K562 (cell line): ENCODE measurements around the gene SNX9. TPM values are rescaled to one million over a fixed set of nuclear protein-coding genes. Genes with fewer than 3 reads are reported as not detected.
A peak's percentile ranks its signal among the peaks of the same experiment; 100 is the strongest.

ENCODE experiments used
- BRD9 ChIP-seq: fragments of 450-650 bp; IDR thresholded peaks from 2 replicates; pipeline ENCODE4 v1.6.1; 2018; ENCODE audit warnings: low read depth; ENCODE audit not compliant: partially characterized antibody
- DDX20 ChIP-seq: fragments of 450-650 bp; IDR thresholded peaks from 2 replicates; pipeline ENCODE4 v1.6.1; 2016; ENCODE audit warnings: missing genetic modification characterization, low read depth, mild to moderate bottlenecking, missing compliant biosample characterization, moderate library complexity
- ETV1 ChIP-seq: fragments of 450-650 bp; conservative IDR thresholded peaks from 2 replicates; pipeline ENCODE4 v1.6.1; 2016; ENCODE audit warnings: missing genetic modification characterization, control low read depth, low read depth, missing compliant biosample characterization
- FOXP4 ChIP-seq: sonication (generic); formaldehyde crosslinking; IDR thresholded peaks from 2 replicates; pipeline ENCODE4 v1.8.0; 2022; ENCODE audit warnings: mild to moderate bottlenecking, missing genetic modification reagents, borderline replicate concordance
- KDM2B ChIP-seq: fragments of 250-450 bp; sonication (Bioruptor Pico); IDR thresholded peaks from 2 replicates; pipeline ENCODE4 v1.8.0; 2021; ENCODE audit warnings: mild to moderate bottlenecking, moderate library complexity
- RFX1 ChIP-seq: fragments of 450-650 bp; IDR thresholded peaks from 2 replicates; pipeline ENCODE4 v1.6.1; 2016; ENCODE audit warnings: mild to moderate bottlenecking, moderate library complexity
- SMARCA4 ChIP-seq: fragments of 450-650 bp; IDR thresholded peaks from 2 replicates; pipeline ENCODE4 v1.6.1; 2016
- WHSC1 ChIP-seq: IDR thresholded peaks from one replicate; pipeline ENCODE4 v1.6.1; 2012; ENCODE audit warnings: low read length, control low read depth, inconsistent platforms
- ZBED1 ChIP-seq: IDR thresholded peaks from 2 replicates; pipeline ENCODE4 v1.6.1; 2014
- ZBTB5 ChIP-seq: fragments of 450-650 bp; IDR thresholded peaks from 2 replicates; pipeline ENCODE4 v1.6.1; 2017; ENCODE audit warnings: antibody characterized with exemption
- ZNF224 ChIP-seq: sonication (generic); formaldehyde crosslinking; IDR thresholded peaks from 2 replicates; pipeline ENCODE4 v1.8.0; 2022; ENCODE audit warnings: mild to moderate bottlenecking, missing genetic modification reagents
- ZNF347 ChIP-seq: fragments of 450-650 bp; formaldehyde crosslinking; IDR thresholded peaks from 2 replicates; pipeline ENCODE4 v1.4.0; 2020; ENCODE audit warnings: low read depth, mild to moderate bottlenecking, moderate library complexity
- ZNF561 ChIP-seq: fragments of 450-650 bp; formaldehyde crosslinking; conservative IDR thresholded peaks from 2 replicates; pipeline ENCODE4 v1.4.0; 2020; ENCODE audit warnings: mild to moderate bottlenecking, moderate library complexity
- ZNF584 ChIP-seq: fragments of 200-800 bp; sonication (Bioruptor generic); IDR thresholded peaks from 2 replicates; pipeline ENCODE4 v1.6.1; 2016; ENCODE audit warnings: low read depth, mild to moderate bottlenecking, missing genetic modification characterization, missing compliant biosample characterization
- polyA plus RNA-seq, 8 experiments: library from polyadenylated mRNA; depleted of rRNA in 4 of 8; stranded (reverse) in 5 of 8; unstranded in 3 of 8; fragments of >200 nt; fragmentation: Nextera tagmentation in 2 of 8; fragmentation: Illumina TruSeq in 1 of 8; extraction: Ambion mirVana in 2 of 8; extraction: Trizol in 1 of 8; gene quantifications; 2 replicates each; pipeline versions ENCODE4 v1.2.1 to v1.2.3, GENCODE V29; 2011 to 2014; ENCODE audit warnings: inconsistent platforms in 1 of 8, missing spikeins in 1 of 8
- total RNA-seq, 7 experiments: library from RNA; depleted of rRNA in 6 of 7; stranded (reverse); fragments of >200 nt in 6 of 7; fragmentation: Illumina TruSeq in 2 of 7; extraction: Trizol in 2 of 7; gene quantifications; 2 replicates each; pipeline versions ENCODE4 v1.2.1 to v1.2.3, GENCODE V29; 2011 to 2021; ENCODE audit warnings: low replicate concordance in 1 of 7
- TF ChIP-seq, protein P1 (sequence below): fragments of 250-450 bp; sonication (Bioruptor Pico); IDR thresholded peaks from 2 replicates; pipeline ENCODE4 v1.5.0; 2021
- TF ChIP-seq, protein P2 (sequence below): fragments of 200-800 bp; sonication (Bioruptor generic); IDR thresholded peaks from 2 replicates; pipeline ENCODE4 v1.6.1; 2017; ENCODE audit warnings: missing genetic modification characterization, missing compliant biosample characterization
- TF ChIP-seq, protein P3 (sequence below), 2 experiments: fragments of 450-650 bp; IDR thresholded peaks; 2 replicates each; pipeline ENCODE4 v1.6.1; 2018; ENCODE audit warnings: mild to moderate bottlenecking in 2 of 2, low read depth in 1 of 2; ENCODE audit not compliant: partially characterized antibody in 2 of 2

Gene SNX9
- total and polyA plus RNA-seq, 9 of the 15 experiments (the other 6 are each of a cell fraction or from before 2014, with no cell fraction given) = 6.0 to 81.7 (median 57.1) TPM

- TF ChIP-seq, protein P1, sequence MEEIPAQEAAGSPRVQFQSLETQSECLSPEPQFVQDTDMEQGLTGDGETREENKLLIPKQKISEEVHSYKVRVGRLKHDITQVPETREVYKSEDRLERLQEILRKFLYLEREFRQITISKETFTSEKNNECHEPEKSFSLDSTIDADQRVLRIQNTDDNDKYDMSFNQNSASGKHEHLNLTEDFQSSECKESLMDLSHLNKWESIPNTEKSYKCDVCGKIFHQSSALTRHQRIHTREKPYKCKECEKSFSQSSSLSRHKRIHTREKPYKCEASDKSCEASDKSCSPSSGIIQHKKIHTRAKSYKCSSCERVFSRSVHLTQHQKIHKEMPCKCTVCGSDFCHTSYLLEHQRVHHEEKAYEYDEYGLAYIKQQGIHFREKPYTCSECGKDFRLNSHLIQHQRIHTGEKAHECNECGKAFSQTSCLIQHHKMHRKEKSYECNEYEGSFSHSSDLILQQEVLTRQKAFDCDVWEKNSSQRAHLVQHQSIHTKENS (CRISPR knock-in tag) = no peak
- no peak for TF ChIP-seq ZBED1
- peak; percentile 46 for TF ChIP-seq BRD9
- no peak for TF ChIP-seq ETV1 (tag)
- TF ChIP-seq, protein P2, sequence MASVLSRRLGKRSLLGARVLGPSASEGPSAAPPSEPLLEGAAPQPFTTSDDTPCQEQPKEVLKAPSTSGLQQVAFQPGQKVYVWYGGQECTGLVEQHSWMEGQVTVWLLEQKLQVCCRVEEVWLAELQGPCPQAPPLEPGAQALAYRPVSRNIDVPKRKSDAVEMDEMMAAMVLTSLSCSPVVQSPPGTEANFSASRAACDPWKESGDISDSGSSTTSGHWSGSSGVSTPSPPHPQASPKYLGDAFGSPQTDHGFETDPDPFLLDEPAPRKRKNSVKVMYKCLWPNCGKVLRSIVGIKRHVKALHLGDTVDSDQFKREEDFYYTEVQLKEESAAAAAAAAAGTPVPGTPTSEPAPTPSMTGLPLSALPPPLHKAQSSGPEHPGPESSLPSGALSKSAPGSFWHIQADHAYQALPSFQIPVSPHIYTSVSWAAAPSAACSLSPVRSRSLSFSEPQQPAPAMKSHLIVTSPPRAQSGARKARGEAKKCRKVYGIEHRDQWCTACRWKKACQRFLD (CRISPR knock-in tag) = no peak
- no peak for TF ChIP-seq ZNF561 (CRISPR knock-in tag)
- TF ChIP-seq RFX1 = no peak
- no peak for TF ChIP-seq WHSC1
- 0 out of 2 replicates have a peak, but pooled peaks have one; percentile 63 for TF ChIP-seq SMARCA4
- TF ChIP-seq DDX20 = no peak
- no peak for TF ChIP-seq ZBTB5
- TF ChIP-seq KDM2B (CRISPR knock-in tag) = no peak
- no peak for TF ChIP-seq FOXP4 (CRISPR knock-in tag)
- TF ChIP-seq ZNF347 (CRISPR knock-in tag) = no peak
- no peak for TF ChIP-seq ZNF224 (CRISPR knock-in tag)
- TF ChIP-seq ZNF584 (CRISPR knock-in tag) = no peak
- TF ChIP-seq, protein P3, sequence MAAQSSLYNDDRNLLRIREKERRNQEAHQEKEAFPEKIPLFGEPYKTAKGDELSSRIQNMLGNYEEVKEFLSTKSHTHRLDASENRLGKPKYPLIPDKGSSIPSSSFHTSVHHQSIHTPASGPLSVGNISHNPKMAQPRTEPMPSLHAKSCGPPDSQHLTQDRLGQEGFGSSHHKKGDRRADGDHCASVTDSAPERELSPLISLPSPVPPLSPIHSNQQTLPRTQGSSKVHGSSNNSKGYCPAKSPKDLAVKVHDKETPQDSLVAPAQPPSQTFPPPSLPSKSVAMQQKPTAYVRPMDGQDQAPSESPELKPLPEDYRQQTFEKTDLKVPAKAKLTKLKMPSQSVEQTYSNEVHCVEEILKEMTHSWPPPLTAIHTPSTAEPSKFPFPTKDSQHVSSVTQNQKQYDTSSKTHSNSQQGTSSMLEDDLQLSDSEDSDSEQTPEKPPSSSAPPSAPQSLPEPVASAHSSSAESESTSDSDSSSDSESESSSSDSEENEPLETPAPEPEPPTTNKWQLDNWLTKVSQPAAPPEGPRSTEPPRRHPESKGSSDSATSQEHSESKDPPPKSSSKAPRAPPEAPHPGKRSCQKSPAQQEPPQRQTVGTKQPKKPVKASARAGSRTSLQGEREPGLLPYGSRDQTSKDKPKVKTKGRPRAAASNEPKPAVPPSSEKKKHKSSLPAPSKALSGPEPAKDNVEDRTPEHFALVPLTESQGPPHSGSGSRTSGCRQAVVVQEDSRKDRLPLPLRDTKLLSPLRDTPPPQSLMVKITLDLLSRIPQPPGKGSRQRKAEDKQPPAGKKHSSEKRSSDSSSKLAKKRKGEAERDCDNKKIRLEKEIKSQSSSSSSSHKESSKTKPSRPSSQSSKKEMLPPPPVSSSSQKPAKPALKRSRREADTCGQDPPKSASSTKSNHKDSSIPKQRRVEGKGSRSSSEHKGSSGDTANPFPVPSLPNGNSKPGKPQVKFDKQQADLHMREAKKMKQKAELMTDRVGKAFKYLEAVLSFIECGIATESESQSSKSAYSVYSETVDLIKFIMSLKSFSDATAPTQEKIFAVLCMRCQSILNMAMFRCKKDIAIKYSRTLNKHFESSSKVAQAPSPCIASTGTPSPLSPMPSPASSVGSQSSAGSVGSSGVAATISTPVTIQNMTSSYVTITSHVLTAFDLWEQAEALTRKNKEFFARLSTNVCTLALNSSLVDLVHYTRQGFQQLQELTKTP (IDR thresholded peaks at IDR 0.05; ENCODE audit: low read depth in 1 of 2, partially characterized antibody in 2 of 2) = no peak
These were observed 158.0 kb downstream of the SNX9 start (continued) for GRCh38 chr6:157981132-157981394.
